ACC112 (cell line): Measurements from ENCODE around the gene COPZ1.

Source experiments
- H2AFZ ChIP-seq: fragments of 200-600 bp; sonication (generic); one replicate; pipeline ENCODE4 v1.6.0; 2017; ENCODE audit warnings: antibody characterized with exemption, low read length; ENCODE audit not compliant: unreplicated experiment
- H3K27ac ChIP-seq: fragments of 200-600 bp; sonication (generic); 2 replicates; pipeline ENCODE4 v1.5.1; 2014; ENCODE audit warnings: low read depth, mild to moderate bottlenecking, antibody characterized with exemption, low read length, moderate library complexity
- H3K27me3 ChIP-seq: fragments of 200-600 bp; sonication (generic); 2 replicates; pipeline ENCODE4 v1.6.1; 2014; ENCODE audit warnings: mild to moderate bottlenecking, antibody characterized with exemption, low read length, moderate library complexity, mixed read lengths; ENCODE audit not compliant: insufficient read depth
- H3K36me3 ChIP-seq: fragments of 200-600 bp; sonication (generic); 2 replicates; pipeline ENCODE4 v1.6.1; 2016; ENCODE audit warnings: mild to moderate bottlenecking, antibody characterized with exemption, low read length, moderate library complexity, mixed read lengths; ENCODE audit not compliant: insufficient read depth
- H3K4me1 ChIP-seq: fragments of 200-600 bp; sonication (generic); one replicate; pipeline ENCODE4 v1.6.1; 2016; ENCODE audit warnings: low read length, mixed read lengths; ENCODE audit not compliant: insufficient read depth, unreplicated experiment, control insufficient read depth
- H3K4me3 ChIP-seq: fragments of 200-600 bp; sonication (generic); 2 replicates; pipeline ENCODE4 v1.5.1; 2014; ENCODE audit warnings: mild to moderate bottlenecking, low read depth, low read length
- H3K79me2 ChIP-seq: fragments of 200-600 bp; sonication (generic); one replicate; pipeline ENCODE4 v1.6.0; 2016; ENCODE audit warnings: low read length; ENCODE audit not compliant: control insufficient read depth, unreplicated experiment, insufficient read depth

COPZ1 gene

GRCh38 chr12:54337854-54338650 lies 13.1 kb downstream of the COPZ1 start:
- Histone ChIP-seq H3K4me1 (peaks cover 13% of the 10 kb centered on the region), H3K4me3 (no peak overlapping the region), H3K27ac (no peak overlapping the region), H3K27me3 (no peaks in the 10 kb centered on the region), H3K79me2 (peaks cover 62% of the 10 kb centered on the region), H2AFZ (no peak overlapping the region), H3K36me3 (peaks cover 11% of the 10 kb centered on the region)

GRCh38 chr12:54338698-54339296 lies 13.9 kb downstream of the COPZ1 start:
- Histone ChIP-seq H3K4me3 (no peak overlapping the region), H3K4me1 (peaks cover 13% of the 10 kb centered on the region), H3K27me3 (no peaks in the 10 kb centered on the region), H3K36me3 (peaks cover 18% of the 10 kb centered on the region), H3K79me2 (peaks cover 55% of the 10 kb centered on the region), H3K27ac (no peak overlapping the region), H2AFZ (no peak overlapping the region)

GRCh38 chr12:54340846-54341245 lies 15.9 kb downstream of the COPZ1 start:
- H3K4me1 ChIP-seq = peaks cover 13% of the 10 kb centered on the region
- no peak overlapping the region for H3K27ac ChIP-seq
- peaks cover 26% of the 10 kb centered on the region for H3K36me3 ChIP-seq
- H3K4me3 ChIP-seq = no peak overlapping the region
- no peaks in the 10 kb centered on the region for H3K27me3 ChIP-seq
- H2AFZ ChIP-seq = no peak overlapping the region
- peaks cover 40% of the 10 kb centered on the region for H3K79me2 ChIP-seq

- H2AFZ ChIP-seq = no peak overlapping the region
- H3K4me3 ChIP-seq = no peak overlapping the region
- peaks cover 35% of the 10 kb centered on the region for H3K79me2 ChIP-seq
- H3K4me1 ChIP-seq = peaks cover 13% of the 10 kb centered on the region
- H3K27me3 ChIP-seq = no peaks in the 10 kb centered on the region
- no peak overlapping the region for H3K27ac ChIP-seq
- peaks cover 26% of the 10 kb centered on the region for H3K36me3 ChIP-seq
These were observed 16.7 kb downstream of the COPZ1 start for GRCh38 chr12:54341378-54342300.

- Histone ChIP-seq H3K4me3 (no peak overlapping the region), H3K36me3 (peaks cover 28% of the 10 kb centered on the region; the same call in 1 of the 2 replicates), H2AFZ (no peak overlapping the region), H3K4me1 (peaks cover 6% of the 10 kb centered on the region), H3K27ac (no peak overlapping the region), H3K27me3 (no peaks in the 10 kb centered on the region), H3K79me2 (no peaks in the 10 kb centered on the region)
These were observed 24.1 kb downstream of the COPZ1 start for GRCh38 chr12:54349036-54349435.

- Histone ChIP-seq H3K27me3 (no peaks in the 10 kb centered on the region), H3K4me3 (no peak overlapping the region), H2AFZ (no peak overlapping the region), H3K79me2 (no peaks in the 10 kb centered on the region), H3K36me3 (peaks cover 28% of the 10 kb centered on the region; the same call in 1 of the 2 replicates), H3K4me1 (peaks cover 6% of the 10 kb centered on the region), H3K27ac (no peak overlapping the region)
These were observed 24.7 kb downstream of the COPZ1 start for GRCh38 chr12:54349679-54350078.

GRCh38 chr12:54350743-54351142 lies 25.8 kb downstream of the COPZ1 start:
- H3K4me1 ChIP-seq = peaks cover 6% of the 10 kb centered on the region
- no peak overlapping the region for H3K4me3 ChIP-seq
- no peaks in the 10 kb centered on the region for H3K27me3 ChIP-seq
- peaks cover 22% of the 10 kb centered on the region; the same call in 1 of the 2 replicates for H3K36me3 ChIP-seq
- no peak overlapping the region for H3K27ac ChIP-seq
- H2AFZ ChIP-seq = no peak overlapping the region
- H3K79me2 ChIP-seq = no peaks in the 10 kb centered on the region

- H3K79me2 ChIP-seq = no peaks in the 10 kb centered on the region
- no peak overlapping the region for H2AFZ ChIP-seq
- no peak overlapping the region for H3K4me3 ChIP-seq
- peaks cover 22% of the 10 kb centered on the region; the same call in 1 of the 2 replicates for H3K36me3 ChIP-seq
- peaks cover 6% of the 10 kb centered on the region for H3K4me1 ChIP-seq
- no peak overlapping the region for H3K27ac ChIP-seq
- H3K27me3 ChIP-seq = no peaks in the 10 kb centered on the region
These were observed 26.4 kb downstream of the COPZ1 start for GRCh38 chr12:54351341-54351740.

- Histone ChIP-seq H3K27ac (no peak overlapping the region), H2AFZ (no peak overlapping the region), H3K79me2 (no peaks in the 10 kb centered on the region), H3K27me3 (no peaks in the 10 kb centered on the region), H3K4me3 (no peak overlapping the region), H3K4me1 (peaks cover 6% of the 10 kb centered on the region), H3K36me3 (peaks cover 19% of the 10 kb centered on the region; the same call in 1 of the 2 replicates)
These were observed 27.1 kb downstream of the COPZ1 start for GRCh38 chr12:54352022-54352531.
